Measurements from ENCODE around the gene GPR52.

Gene GPR52

GRCh38 chr1:174479281-174479680, 31.5 kb downstream of the GPR52 start:
- TF ChIP-seq ZNF514 (tag by site-specific recombination; IDR thresholded peaks at IDR 0.05) (no peak), ZNF645 (tag by site-specific recombination; IDR thresholded peaks at IDR 0.05) (no peak), YY1 (tag by site-specific recombination; IDR thresholded peaks at IDR 0.05) (no peak), ZNF639 (tag by site-specific recombination; IDR thresholded peaks at IDR 0.05) (no peak), ZNF354C (tag by site-specific recombination; IDR thresholded peaks at IDR 0.05; ENCODE audit: borderline replicate concordance, low read depth) (no peak), ZNF473 (tag by site-specific recombination; IDR thresholded peaks at IDR 0.05) (no peak), ZNF2 (tag by site-specific recombination; IDR thresholded peaks at IDR 0.05) (no peak), SP3 (tag by site-specific recombination; IDR thresholded peaks at IDR 0.05) (no peak), ZNF16 (tag by site-specific recombination; IDR thresholded peaks at IDR 0.05; ENCODE audit: low read depth) (no peak), ZNF621 (tag by site-specific recombination; IDR thresholded peaks at IDR 0.05) (no peak), ZNF23 (tag by site-specific recombination; IDR thresholded peaks at IDR 0.05; ENCODE audit: borderline replicate concordance) (no peak), HOXC10 (CRISPR knock-in tag; IDR thresholded peaks at IDR 0.05) (no peak)
- TF ChIP-seq, protein P1, sequence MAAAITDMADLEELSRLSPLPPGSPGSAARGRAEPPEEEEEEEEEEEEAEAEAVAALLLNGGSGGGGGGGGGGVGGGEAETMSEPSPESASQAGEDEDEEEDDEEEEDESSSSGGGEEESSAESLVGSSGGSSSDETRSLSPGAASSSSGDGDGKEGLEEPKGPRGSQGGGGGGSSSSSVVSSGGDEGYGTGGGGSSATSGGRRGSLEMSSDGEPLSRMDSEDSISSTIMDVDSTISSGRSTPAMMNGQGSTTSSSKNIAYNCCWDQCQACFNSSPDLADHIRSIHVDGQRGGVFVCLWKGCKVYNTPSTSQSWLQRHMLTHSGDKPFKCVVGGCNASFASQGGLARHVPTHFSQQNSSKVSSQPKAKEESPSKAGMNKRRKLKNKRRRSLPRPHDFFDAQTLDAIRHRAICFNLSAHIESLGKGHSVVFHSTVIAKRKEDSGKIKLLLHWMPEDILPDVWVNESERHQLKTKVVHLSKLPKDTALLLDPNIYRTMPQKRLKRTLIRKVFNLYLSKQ (tag by site-specific recombination; IDR thresholded peaks at IDR 0.05; ENCODE audit: borderline replicate concordance): no peak
- TF ChIP-seq, protein P2, sequence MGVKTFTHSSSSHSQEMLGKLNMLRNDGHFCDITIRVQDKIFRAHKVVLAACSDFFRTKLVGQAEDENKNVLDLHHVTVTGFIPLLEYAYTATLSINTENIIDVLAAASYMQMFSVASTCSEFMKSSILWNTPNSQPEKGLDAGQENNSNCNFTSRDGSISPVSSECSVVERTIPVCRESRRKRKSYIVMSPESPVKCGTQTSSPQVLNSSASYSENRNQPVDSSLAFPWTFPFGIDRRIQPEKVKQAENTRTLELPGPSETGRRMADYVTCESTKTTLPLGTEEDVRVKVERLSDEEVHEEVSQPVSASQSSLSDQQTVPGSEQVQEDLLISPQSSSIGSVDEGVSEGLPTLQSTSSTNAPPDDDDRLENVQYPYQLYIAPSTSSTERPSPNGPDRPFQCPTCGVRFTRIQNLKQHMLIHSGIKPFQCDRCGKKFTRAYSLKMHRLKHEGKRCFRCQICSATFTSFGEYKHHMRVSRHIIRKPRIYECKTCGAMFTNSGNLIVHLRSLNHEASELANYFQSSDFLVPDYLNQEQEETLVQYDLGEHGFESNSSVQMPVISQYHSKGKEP (tag by site-specific recombination; IDR thresholded peaks at IDR 0.05): no peak
- TF ChIP-seq, protein P3, sequence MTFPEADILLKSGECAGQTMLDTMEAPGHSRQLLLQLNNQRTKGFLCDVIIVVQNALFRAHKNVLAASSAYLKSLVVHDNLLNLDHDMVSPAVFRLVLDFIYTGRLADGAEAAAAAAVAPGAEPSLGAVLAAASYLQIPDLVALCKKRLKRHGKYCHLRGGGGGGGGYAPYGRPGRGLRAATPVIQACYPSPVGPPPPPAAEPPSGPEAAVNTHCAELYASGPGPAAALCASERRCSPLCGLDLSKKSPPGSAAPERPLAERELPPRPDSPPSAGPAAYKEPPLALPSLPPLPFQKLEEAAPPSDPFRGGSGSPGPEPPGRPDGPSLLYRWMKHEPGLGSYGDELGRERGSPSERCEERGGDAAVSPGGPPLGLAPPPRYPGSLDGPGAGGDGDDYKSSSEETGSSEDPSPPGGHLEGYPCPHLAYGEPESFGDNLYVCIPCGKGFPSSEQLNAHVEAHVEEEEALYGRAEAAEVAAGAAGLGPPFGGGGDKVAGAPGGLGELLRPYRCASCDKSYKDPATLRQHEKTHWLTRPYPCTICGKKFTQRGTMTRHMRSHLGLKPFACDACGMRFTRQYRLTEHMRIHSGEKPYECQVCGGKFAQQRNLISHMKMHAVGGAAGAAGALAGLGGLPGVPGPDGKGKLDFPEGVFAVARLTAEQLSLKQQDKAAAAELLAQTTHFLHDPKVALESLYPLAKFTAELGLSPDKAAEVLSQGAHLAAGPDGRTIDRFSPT (tag by site-specific recombination; IDR thresholded peaks at IDR 0.05): no peak
- no peaks in the 10 kb centered on the region for H3K36me3 ChIP-seq (ENCODE audit: control insufficient read depth in 2 of 2, insufficient read depth in 1 of 2, low read length in 2 of 2)
- CTCF ChIA-PET: no interaction called here

DNA sequence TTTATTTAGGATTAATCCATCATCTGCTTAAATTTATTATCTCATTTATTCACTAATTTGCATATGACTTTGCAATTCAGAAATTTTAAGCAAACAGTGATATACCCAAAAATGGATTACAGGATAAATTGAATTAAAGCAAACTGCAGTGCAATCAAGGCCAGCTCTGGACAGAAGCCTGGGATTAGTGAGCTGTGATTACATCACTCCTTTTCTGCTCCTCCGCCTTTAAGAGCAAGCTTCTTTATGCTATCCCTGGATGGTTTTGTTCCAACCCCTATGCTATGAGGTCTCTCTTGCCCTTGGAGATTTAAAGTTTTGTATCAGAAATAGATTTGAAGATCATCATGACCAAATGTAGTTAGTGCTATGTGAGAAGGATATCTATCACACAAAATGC, 32.6 kb downstream of the GPR52 start:
- H3K36me3 ChIP-seq (ENCODE audit: control insufficient read depth in 2 of 2, insufficient read depth in 1 of 2, low read length in 2 of 2): no peaks in the 10 kb centered on the region
- H3K4me3 ChIP-seq (ENCODE audit: low read depth, low read length): no peak overlapping the region
- CTCF ChIA-PET: no interaction called here
- POLR2A ChIA-PET: no interaction called here
- TF ChIP-seq, protein P4, sequence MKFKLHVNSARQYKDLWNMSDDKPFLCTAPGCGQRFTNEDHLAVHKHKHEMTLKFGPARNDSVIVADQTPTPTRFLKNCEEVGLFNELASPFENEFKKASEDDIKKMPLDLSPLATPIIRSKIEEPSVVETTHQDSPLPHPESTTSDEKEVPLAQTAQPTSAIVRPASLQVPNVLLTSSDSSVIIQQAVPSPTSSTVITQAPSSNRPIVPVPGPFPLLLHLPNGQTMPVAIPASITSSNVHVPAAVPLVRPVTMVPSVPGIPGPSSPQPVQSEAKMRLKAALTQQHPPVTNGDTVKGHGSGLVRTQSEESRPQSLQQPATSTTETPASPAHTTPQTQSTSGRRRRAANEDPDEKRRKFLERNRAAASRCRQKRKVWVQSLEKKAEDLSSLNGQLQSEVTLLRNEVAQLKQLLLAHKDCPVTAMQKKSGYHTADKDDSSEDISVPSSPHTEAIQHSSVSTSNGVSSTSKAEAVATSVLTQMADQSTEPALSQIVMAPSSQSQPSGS (tag by site-specific recombination; IDR thresholded peaks at IDR 0.05; ENCODE audit: low read depth): peak; percentile 17; the same call in 1 of the 2 replicates
- no peak for TF ChIP-seq KLF7 (tag by site-specific recombination; IDR thresholded peaks at IDR 0.05; ENCODE audit: borderline replicate concordance)
- no peaks in the 10 kb centered on the region for H3K9me3 ChIP-seq (ENCODE audit: control insufficient read depth, insufficient read depth, low read depth, low read length)
- no peak overlapping the region for H3K27ac ChIP-seq (ENCODE audit: extremely low read depth, low read depth, low read length)
- H3K4me1 ChIP-seq (ENCODE audit: control insufficient read depth, insufficient read depth, low read length): no peaks in the 10 kb centered on the region

More at GRCh38 chr1:174479281-174479680, 31.5 kb downstream of the GPR52 start:
- Histone ChIP-seq H3K4me1 (ENCODE audit: control insufficient read depth, insufficient read depth, low read length) (no peaks in the 10 kb centered on the region), H3K27ac (ENCODE audit: extremely low read depth, low read depth, low read length) (no peak overlapping the region), H3K9me3 (ENCODE audit: control insufficient read depth, insufficient read depth, low read depth, low read length) (no peaks in the 10 kb centered on the region), H3K4me3 (ENCODE audit: low read depth, low read length) (no peak overlapping the region)
- POLR2A ChIA-PET: no interaction called here
